ENCODE data around the gene MAN1A1.

Gene MAN1A1

DNA sequence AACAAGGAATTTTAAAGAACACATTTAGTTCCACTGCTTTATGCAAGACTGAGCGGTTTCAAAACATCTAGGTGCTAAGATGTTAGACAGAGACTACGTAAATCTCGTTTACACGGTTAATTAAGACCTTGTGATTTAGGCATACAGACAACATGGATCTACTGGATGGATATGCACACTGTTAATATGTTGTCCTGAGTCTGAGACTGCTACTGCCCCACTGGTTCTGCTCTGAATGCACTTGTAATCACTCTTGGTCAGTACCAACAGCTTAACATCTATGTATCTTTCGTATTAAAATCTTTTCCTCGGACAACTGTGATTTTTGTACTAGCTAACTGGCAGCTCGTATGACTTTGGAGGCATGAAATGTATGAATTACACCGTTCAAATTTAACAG lies 3.1 kb downstream of the MAN1A1 start:
- no peak for DNase-seq (ENCODE audit: low spot score)

DNA sequence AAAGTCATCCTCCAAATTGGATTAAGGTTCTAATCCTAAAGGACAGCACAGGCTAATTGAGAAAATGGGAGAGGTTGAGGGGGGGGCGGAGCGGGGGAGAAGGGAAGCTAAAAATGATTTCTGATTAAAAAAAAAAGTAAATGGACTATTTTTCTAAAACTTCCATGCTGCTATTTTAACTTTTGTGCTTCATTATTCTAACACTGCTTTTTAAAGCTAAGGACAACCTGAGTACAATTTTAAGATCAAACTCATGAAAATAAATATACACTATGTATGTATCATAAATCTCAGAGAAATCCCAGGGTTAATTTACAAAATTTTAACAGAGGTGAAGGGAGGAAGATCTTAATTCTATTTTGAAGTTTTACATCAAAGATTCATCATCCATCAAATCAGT lies 4.4 kb downstream of the MAN1A1 start:
- DNase-seq (ENCODE audit: low spot score) = no peak

DNA sequence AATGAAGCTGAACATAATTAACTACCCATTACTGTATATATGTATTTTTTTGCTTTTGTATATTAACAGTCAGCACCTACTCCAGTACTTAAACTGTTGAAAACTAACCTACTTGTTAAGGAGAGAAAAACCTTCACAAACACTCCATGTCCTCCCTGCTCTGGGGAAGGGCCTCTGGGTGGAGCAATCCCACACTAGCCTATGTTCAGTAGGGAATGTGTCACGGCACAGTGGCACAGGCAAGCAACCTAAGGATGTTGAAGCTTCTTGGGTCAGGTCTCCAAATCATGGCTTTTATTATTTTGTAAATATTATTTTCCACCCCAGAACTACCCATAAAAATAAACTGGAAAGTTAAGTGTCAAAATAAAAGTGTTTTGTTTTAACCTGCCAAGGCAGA lies 5.3 kb downstream of the MAN1A1 start:
- DNase-seq (ENCODE audit: low spot score) = no peak

DNA sequence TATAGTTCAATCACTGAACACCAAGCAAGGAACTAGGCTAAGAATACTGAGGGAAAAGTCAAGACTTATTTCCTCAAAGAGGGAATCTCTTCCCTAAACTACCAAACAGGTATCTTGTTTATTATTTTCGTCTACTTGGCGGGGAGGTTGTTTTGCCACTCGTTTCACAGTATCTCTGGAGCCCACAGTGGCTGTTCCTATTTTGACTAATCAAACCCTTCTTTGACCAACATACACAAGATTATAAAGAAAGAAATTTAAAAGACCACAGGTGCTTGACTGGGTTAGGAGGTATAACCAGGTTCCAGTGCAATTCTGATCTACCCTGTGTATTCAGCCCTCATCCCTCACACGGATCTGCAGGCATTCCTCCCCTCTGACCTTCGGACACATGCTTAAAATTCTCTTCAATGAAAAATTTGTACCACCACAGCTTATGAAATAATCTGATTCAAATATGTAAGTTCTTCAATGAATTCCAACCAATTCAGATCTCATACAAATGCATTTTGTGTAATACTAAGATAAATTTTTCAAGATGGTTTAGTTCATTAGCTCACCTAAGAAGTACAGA lies 5.9 kb downstream of the MAN1A1 start:
- DNase-seq (ENCODE audit: low spot score) = no peak

DNA sequence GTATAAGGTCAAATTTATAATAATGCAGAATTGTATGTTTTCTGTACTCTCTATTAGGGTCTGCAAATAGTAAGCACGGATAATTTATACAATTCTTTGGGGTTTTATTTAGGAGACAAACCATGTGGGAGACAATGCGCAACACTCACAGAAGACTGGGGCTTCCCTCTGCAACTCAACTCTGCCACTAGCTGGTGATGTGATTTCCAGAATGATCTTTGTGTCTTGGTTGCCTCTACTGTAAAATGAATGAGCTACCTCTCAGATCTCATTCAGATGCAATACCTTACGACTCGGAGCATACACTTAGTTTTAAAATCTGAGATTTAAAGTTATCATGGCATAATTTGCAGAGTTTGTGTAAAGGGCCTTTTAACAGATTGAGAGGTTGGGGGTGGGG lies 6.4 kb downstream of the MAN1A1 start:
- no peak for DNase-seq (ENCODE audit: low spot score)

DNA sequence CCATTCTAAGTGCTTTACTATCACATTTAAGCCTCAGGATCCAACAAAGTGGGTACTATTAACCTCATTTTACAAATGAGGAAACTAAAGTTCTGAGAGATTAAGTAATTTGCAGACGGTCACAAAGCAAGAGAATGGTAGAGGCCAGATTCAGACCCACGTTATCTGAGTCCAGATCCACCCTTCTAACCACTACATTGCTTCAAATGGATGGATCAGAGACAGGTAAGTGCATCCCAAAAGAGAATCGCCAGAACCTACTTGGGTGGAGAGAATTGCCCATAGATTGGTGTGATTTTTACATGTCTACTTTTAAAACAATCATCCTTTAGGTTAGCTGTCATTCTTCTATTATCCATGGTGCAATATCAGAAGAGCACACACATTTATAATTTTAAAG lies 7.1 kb downstream of the MAN1A1 start:
- no peak for DNase-seq (ENCODE audit: low spot score)

DNA sequence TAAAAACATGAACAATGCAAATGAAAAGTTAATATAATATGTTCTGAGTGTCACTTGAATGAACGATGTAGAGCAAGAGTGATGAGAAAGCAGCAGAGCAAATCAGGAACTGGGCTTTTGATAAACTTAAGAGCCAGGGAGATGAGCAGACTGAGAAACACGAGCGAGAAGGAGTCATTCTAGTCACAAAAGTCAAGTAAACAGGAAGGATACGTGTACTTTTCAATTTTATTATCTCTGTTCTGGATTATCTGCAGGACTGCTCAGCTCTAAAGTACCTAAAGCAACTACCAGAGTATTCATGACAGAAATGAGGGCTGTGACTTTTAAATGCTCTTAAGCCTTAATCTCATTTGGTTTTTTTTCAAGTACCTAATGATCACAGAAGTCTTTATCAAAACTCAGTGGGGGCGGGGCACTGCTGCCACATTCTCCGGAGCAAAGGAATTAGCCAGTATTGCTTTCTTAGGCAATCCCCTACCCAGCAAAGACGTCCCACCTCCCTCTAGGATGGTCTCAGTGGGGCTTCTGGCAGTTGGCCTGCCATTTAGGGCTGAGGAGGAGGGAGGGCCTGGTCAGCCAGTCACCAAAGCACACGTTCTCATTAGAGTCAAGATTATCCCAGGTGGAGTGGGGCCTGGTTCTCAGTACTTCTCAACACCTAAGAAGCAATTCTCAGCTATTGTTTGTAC lies 8.6 kb downstream of the MAN1A1 start:
- no peak for DNase-seq (ENCODE audit: low spot score)

DNA sequence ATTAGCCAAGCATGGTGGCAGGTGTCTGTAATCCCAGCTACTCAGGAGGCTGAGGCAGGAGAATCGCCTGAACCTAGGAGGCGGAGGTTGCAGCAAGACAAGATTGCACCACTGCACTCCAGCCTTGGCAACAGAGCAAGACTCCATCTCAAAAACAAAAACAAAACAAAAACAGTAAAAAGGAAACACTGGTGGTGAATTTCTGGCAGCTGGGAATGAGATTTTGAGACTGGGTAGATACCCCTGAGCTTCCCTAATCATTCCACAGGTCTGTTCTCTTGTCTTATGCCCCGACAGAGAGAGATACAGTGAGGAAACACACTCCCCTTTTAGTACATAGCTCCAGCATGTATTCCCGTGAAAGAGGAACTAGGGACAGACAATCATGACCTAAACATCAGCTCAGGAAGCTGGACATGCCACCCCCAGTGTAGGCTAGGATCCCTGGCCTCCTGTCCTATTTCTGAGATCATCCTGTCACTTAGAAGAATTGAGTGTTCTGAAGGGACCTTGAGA lies 9.6 kb downstream of the MAN1A1 start:
- DNase-seq (ENCODE audit: low spot score) = no peak

DNA sequence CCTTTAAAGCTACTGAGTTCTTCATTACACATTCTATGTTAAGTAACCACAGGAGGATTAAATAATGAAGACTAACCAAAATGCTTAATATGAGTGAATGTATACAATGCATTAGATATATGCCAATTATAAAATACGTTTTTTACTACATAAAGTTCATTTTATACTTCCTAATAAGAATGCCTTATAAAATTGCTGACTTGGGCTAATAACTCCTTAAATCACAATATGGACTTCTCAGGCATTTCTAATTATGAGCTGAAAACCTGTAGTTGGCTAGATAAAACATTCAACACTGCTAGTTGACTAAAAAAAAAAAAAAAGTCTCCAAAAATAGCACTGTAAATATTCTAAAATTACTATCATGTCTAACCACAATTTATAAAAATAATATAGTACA lies 11.8 kb downstream of the MAN1A1 start:
- no peak for DNase-seq (ENCODE audit: low spot score)

DNA sequence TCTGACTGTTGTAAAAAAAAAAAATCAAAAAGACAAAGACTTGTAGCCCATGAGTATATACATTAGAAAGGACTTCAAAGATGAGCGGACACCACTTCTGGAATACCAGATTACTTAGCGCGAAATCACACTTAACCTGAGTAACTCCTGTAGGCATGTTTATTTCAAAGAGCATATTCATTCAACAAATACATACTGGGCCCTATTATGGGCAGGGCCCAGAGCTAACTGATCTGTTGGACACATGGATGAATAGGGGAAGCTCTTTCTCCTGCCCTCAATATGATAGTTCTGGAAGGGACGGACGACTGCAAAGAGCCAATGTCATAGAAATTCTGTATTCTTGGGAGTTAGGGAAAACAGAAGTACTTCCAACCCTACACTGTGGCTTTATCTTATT lies 12.3 kb downstream of the MAN1A1 start:
- DNase-seq (ENCODE audit: low spot score) = no peak

DNA sequence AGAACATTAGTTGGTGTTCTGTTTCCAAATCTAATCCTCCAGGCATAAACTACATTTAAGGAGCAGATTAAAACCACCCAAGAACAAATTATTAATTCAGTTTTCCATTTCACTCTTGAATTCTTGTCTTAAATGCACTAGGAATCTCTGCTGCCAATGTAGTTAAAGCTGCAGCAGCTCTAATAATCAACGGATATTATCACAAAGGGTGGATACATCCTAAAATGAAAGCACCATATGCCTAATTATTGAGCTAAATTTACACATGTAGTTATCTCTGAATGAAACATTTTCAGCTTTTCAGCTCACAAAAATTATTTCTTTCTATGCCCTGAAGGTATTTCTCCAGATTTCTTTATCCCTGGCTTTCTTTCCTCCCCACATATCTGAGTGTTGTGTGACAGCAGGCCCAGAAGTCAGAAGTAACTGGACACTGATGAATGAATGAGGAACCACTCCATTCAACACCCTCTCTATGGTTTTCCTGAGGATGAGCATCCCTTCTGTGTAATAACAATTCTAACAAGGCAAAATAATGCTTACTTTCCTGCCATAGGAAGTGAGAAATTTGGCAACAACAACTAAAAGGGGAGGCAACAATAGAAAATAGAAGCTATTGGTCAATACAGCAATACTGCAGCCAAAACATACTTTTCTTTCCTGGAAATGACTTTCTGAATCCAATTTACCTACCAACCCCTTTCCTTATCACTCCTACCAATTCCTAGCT lies 14.9 kb downstream of the MAN1A1 start:
- DNase-seq (ENCODE audit: low spot score) = no peak

DNA sequence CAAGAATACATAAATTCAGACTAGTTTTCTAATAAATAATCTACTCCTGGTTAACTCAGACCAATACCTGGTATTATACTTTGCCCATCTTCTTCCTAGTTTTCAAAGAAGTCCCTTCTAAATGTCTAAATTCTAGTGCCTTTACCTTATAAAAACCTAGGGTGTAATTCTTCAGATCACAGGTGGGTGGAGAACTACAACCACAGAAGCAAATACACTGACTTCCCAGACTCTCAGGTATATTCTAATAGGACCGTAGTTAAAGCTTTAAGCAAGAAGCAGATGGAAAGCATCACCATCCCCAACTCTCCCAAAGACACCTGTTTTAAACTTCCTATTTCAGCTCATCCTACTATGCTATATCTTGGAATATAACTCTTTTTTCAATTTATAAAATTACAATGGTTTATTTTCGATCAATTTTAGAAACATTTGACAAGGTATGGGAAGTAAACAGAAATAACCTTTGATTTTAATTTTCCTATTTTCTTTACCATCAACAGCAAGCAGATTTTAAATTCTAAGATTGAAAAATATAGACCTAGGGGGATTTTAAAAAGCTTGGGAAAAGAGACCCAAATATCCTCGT lies 15.8 kb downstream of the MAN1A1 start:
- no peak for DNase-seq (ENCODE audit: low spot score)

DNA sequence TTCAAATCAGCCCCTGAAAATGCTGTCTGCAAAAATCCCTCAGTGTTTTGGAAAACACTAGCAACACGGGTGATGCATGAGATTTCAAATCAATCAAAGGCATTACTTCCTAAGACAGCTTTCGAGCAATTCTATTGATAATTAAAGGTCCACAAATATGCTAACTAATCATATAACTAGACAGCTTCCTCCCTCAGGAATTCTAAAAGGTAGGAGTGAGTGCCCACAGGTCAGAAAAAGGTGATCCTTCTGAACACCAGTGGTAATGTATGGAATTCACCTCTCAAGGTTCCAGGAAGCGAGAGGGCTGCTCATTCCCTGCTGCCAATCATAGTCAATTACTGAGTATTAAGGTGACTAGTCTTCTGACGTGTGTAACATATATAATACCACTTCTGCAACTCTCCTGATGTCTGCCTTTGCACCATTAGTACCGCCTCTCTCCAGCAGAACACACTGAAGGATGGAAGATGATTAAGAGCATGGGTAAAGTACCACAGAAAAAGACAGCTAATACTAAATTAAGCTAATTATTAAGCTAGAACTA lies 16.4 kb downstream of the MAN1A1 start:
- DNase-seq (ENCODE audit: low spot score) = no peak

DNA sequence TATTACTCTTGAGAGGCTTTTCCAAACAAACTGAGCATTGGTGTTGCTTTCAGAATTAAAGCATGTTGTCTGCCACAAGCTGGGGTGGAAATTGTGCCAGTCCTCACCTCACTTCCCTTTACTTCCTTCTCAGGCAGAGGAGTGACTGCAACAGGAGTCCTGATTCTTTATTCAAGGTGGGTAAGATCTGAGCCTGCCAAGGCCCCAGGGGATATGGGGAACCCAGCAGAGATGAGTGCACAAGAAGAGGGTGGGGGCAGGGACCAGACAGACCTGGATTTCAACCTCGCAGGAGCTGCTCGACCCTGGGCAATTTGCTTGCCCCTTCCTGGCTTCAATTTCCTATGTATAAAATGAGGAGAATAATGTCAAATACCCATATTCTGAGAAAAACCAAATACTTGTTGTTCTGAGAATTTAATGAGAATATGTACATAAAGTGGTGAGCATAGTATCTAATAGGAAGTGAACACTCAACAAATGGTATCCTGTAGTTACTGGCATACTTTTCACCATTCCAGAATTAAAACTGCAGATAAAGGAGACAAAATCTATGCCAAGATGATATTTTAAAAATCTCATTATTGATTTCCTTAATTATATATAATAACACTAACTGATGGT lies 17.8 kb downstream of the MAN1A1 start:
- no peak for DNase-seq (ENCODE audit: low spot score)

DNA sequence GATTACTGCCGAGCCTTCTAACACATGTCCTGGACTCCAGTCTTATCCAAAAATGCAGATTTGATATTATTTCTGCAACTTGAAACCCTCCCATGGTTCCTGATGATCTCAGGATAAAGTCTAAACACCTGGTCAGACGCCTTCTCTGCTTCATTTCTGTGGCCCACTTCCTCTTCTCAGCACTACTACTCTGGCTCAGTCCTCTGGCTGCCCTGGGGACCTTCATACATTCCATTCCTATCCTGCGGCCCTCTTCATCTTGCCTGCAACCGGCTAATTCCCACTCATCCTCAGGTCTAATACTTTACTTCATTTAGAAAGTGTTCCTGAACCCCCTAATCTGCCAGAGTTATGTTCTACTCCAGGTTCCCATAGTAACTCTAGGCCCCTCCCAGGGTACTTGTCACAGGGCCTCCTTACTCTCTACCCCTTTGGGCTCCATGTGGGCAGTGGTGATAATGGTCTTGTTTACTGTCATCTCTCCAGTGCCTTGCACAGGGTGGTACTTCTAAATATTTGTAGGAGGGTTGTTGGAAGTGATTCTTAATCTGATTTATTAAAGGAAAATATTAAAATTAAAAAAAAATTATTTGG lies 18.9 kb downstream of the MAN1A1 start:
- no peak for DNase-seq (ENCODE audit: low spot score)

DNA sequence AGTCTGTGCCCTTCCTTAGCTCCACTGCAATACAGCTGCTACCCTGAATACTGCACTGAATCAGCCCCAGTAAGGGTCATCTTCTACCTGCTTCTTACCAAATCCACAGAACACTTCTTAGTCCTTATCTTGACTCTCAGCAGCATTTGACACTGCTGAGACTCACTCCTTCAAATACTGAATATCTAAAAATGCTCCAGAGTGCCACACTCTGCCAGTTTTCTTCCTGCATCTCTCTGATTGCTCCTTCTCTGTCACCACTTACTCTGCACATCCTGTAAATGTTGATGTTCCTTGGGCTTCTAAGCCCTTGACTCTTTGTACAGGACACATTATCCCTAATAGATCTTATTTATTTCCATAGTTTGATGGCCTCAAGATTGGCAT lies 19.8 kb downstream of the MAN1A1 start:
- no peak for DNase-seq (ENCODE audit: low spot score)

DNA sequence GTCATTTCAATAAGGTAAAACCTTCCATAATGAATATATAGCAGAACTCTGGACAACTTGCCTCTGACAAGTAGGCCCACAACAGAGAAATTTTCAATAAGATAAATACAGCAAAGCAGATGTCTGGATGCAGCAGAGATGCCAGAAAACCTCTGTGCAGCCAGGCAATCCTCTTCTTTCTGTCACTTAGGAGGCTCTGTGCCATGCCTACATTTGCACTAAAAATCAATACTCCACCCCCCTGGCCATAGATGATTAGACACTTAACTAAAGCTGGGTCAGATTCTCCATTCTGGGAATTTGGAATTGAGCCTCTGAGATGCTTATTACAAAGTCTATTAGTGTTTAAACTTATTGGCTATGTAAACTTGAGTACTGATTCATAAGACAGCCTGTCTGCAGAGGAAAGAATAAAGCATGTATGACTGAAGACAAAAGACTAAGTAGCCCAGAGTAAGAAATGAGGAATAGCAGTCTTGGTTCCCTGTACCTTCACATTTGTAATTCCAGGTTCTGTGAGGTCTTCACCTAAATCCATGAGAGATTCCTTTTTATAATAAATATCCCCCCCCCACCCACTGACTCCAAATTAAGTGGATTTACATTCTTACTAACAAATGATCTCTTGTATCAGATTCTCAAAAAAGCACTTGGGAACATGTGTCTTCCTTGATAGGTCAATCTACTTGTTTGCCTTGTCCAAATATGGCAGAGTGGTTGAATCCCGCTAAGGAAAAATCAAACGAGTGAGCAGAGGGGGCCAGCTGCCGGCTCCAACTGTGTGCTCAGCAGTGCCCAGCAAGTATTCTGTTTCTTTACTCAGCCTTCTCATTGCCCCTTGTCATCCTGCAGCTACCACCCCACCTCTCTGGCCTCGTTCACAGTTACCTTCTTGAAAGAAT lies 20.4 kb downstream of the MAN1A1 start:
- no peak for DNase-seq (ENCODE audit: low spot score)

DNA sequence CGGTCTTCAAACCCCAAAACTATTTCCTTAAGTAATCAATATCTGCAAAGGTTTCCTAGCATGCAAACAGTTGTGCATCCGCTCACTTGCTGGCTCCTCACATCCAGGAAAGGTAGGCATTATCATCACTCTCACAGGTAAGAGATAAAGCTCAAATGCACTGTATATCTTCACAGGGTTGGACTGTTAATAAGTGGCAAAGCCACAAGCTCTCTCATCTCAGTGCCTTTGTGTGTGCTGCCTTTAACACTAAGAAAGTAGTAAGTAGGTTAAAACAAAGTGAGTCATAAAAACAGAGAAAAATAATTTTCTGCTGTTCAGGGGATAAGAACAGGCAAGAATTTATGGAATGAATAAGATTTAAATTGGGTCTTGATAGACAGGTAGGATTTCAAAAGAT lies 21.3 kb downstream of the MAN1A1 start:
- DNase-seq (ENCODE audit: low spot score) = no peak

DNA sequence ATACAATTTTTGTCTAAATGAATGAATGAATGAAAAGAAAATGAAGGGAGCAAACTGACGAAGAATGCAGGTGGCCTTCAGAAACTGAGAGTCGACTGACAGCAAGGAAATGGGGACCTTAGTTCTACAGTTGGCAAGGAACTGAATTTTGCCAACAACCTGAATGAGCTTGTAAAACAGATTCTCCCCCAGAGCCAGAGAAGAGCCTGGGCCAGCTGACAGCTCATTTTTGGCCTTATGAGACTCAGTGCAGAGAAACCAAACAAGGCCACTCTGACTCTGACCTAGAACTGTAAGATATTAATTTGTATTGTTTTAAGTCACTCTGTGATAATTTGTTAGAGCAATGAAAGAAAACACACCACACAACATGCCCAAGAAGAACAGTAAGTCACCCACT lies 21.8 kb downstream of the MAN1A1 start:
- DNase-seq (ENCODE audit: low spot score) = no peak

DNA sequence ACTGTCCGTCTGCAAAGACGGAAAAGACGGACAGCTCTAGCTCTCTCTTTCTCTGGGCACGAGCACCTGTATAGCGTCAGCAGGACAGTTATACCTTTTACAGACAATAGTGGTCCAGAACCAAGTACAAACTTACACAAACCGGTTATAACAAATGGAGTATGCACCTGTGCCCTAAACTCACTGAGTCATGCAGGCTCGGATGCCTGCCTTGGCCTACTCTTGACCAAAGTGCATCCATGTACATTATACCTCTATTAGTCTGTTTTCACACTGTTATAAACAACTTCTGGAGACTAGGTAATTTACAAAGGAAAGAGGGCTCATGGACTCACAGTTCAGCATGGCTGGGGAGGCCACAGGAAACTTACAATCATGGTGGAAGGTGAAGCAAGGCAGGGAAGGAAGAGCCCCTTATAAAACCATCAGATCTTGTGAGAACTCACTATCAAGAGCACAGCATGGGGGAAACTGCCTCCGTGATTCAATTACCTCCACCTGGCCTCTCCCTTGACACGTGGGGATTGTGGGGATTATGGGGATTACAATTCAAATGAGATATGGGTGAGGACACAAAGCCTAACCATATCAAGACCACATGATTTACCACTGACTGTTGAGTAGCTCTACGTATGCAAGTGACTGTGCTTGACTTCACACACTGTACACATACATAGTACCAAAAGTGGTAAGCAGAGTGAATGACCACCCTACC lies 23.1 kb downstream of the MAN1A1 start:
- no peak for DNase-seq (ENCODE audit: low spot score)

All from SK-N-DZ (cell line).